ENCODE results near the gene FLOT2.
"Not testable (repeated sequence)": the region's sequence is repeated elsewhere in the genome, so short reads cannot be mapped to it uniquely, and the experiment has no call there.

Gene FLOT2

DNA sequence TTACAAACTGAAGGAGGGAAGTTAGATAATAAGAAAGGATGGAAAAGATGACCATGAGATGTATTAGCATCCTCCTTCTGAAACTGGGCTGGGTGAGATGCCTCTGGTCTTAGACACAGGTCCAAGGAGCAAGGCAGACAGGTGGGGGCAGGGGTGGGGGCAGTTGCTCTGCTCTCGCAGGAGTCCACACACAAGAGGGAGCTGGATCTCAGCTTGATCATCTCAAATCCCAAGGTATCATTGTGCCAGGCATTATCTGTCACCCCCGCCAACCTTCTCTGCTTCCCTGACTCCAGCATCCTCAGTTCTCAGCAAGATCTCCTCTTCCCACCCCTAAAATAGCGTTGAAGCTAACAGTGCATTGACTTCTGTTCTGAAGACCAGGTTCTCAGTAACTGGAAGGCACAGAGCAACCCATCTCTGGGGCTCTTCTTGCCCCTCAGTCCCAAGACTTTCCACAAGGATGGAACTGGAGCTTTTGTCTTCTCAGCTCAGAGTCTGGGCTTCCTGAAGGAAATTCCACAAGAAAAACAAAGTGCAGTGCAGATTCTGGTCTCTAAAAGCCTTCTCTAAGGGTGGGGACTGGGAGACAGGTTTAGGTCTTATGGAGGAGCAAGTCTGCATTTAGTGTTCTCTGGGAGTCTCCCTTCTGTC is 1.6 kb downstream of the FLOT2 start:
- no peak for DNase-seq (ENCODE audit: low spot score)

DNA sequence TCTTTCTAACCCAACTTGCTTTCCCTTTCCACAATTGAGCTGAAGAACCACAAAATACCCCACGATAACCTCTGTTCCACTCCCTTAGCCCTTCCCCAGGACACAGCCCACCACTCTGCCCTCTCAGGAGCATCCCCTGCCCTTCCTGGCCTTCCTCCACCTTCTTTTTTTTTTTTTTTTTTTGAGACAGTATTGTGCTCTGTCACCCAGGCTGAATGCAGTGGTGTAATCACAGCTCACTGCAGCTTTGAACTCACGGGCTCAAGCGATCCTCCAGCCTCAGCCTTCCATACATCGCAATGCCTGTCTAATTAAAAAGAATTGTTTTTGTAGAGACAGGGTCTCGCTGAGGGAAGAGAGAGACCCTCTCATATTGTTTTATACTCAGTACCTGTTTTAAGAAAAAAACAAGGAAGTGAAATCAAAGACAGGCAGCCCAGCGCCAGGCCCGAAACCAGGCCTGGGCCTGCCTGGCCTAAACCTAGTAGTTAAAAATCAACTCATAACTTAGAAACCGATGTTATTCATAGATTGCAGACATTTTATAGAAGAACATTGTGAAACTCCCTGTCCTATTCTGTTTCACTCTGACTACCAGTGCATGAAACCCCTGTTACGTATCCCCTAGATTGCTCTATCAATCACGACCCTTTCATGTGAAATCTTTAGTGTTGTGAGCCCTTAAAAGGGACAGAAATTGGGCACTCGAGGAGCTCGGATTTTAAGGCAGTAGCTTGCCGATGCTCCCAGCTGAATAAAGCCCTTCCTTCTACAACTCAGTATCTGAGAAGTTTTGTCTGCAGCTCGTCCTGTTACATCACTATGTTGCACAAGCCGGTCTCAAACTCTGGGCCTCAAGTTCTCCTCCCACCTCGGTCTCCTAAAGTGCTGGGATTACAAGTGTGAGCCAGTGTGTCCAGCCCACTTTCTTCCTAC is 4.0 kb downstream of the FLOT2 start:
- DNase-seq (ENCODE audit: low spot score), result not testable (repeated sequence)

DNA sequence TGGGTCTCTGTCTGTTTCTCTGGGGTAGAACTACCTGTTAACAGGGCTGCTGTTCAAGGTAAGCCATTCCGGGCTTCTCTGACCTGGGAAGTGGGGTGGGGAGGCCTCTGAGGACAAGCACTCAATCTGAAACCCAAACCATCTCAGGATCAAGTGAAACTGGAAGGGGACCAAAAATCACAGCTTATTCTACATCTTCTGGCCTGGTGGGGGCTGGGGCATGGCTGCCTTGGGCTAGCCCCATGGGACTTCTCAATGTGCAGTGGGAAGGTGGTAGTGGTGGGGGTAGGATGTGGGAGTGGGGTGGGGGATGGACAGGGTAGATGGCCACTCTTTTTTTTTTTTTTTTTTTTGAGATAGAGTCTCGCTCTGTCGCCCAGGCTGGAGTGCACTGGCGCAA is 5.5 kb downstream of the FLOT2 start:
- DNase-seq (ENCODE audit: low spot score), result no peak

DNA sequence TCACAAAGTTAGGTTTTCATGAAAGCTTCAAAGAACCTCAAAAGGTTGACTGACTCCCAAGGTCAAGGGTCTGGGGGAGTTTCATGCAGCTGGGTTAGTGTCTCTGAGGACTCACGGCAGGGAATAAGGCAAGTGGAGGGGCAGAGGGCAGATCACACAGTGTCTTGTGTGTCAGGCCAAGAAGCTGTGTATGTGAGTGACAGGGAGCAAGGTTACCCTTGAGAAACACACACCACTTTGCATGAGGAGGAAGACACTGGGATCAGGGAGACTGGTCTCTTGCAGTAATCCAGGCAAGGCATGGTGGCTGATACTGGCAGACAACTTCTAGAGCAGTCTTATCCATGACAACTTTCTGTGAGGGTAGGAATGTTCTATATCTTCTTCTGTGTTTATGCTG is 6.3 kb downstream of the FLOT2 start:
- no peak for DNase-seq (ENCODE audit: low spot score)

DNA sequence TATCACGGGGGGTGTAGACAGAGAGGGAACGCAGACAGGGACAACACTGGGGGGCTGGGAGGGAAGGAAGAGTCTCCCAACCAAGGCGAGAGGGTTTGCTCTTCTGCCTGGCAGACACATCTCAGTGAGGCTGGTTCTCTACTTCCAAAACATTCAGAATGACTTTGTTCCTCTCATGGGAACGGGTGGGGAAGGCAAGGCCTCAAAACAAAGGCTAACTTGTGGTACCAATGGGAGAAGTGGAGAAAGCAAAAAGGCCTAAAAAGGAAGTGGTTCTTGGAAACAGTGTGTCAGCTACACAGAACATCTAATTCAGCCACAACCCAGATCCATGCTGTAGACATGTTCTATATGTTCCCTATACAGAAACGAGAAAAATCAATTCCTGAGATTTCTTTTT is 7.5 kb downstream of the FLOT2 start:
- no peak for DNase-seq (ENCODE audit: low spot score)

DNA sequence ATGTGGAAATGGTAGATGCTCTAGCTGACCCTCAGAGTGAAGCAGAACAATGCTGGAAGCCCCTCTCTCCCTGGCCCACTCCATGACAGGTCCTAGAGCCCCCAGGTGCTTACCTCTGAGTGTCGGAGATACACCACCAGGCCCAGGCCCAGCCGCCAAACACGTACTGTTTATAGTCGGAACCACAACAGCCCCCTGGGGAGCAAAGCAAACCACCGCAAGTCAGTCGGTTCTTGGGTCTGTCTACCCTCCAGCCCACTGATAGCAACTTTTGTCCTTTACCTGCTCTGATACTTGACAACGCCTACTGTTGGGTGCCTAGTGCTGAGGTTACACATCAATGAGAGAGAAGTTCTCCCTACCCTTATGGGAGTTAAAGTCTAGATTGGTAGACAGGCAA is 8.7 kb downstream of the FLOT2 start:
- no peak for DNase-seq (ENCODE audit: low spot score)

DNA sequence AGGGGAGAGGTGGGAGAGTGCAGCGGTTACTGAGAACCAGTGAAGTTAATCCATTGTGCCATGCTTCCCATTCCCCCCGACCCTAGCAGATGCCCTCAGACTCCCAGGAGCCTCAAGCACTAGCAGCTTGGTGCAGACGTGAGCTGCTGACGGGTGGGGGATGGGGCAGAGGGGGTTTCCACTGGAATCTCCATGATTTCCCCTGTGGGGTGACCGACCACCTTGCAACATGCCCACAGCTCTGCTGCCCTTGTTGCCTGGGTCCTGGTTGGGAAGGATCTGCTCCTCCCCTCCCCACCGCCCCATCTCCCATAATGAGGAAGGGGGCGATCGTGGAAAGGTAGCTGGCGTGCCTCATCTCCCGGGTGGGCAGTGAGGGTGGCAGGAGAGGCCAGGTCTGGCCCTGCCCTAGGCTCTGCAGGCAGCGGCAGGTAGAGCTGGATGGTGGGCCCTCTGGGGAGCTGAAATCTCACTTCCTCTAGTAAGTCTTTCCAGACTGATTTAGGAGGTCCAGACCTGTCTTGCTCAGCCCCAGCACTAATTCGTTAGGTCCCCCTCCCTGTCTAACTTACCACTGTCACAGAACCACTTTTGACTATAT is 9.6 kb downstream of the FLOT2 start:
- no peak for DNase-seq (ENCODE audit: low spot score)

DNA sequence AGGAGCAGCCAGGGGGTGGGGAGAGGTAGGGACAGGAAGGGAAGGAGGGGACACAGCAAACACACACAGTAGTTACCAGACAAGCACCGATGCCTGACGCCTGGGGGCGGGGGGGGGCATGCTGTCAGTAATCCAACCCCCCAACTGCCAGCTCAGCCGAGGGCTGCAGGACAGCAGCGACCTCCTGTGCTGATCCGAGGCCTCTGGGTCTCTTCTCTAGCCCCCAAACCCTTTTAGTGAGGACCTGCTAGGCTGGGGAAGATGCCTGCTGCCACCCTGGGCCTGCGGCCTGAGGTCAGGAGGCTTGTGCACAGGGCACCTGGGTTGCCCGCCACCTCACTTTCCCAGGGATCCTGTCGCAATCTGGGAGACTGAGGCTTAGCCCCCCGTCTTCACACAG is 11.6 kb downstream of the FLOT2 start:
- DNase-seq (ENCODE audit: low spot score), result no peak

DNA sequence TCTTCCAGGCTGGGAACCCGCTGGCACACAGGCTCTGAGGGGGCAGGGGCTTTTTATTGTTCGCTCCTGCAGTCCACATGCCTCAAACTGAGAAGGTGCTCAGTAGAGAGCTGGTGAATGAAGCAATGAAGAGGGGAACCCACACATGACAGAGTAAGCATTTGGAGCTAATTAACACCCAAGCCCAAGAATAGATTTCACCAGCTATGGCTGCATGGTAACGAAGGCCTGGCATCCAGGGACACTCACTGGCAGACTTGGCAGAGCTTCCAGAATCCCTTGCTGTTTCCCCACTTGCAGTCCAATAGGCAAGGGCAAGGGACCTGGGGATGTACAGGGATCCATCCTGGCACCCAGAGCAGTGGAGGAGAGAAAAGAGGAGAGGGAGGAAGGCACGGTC is 12.2 kb downstream of the FLOT2 start:
- DNase-seq (ENCODE audit: low spot score), result no peak

DNA sequence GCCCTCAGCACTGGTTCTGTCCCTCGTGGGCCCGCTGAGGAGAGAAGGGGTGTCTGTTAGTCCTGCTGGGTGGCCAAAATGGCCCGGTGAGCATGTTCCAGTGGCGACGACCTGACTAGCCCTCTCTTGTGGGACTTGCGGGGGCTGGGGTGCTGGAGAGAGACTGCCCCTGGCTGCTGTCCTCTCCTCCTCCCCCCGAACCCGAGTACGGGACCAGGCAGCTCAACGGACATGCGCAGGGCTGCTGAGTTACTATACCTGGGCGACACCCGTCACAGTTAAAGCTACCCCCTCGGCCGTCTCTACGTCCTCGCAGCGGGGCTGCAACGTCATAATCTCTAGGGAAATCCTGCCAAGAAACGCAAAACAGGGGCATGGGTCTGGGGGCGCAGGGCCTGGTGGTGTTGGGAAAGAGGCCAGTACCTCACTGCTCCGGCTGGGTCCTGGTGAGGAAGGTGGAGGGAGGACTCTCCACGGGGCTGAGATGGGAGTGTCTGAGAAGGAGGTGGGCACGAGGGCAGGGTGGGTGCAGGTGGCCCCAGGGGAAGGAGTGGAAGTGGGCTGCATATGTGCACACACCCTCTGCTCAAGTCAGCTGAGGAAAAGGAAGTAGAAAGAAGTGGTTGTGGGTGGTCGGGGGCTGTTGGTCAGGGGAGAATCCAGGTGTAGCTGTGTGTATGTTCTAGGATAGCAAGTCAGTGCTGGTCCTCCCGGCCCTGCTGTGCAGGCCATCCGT is 13.4 kb downstream of the FLOT2 start:
- no peak for DNase-seq (ENCODE audit: low spot score)

DNA sequence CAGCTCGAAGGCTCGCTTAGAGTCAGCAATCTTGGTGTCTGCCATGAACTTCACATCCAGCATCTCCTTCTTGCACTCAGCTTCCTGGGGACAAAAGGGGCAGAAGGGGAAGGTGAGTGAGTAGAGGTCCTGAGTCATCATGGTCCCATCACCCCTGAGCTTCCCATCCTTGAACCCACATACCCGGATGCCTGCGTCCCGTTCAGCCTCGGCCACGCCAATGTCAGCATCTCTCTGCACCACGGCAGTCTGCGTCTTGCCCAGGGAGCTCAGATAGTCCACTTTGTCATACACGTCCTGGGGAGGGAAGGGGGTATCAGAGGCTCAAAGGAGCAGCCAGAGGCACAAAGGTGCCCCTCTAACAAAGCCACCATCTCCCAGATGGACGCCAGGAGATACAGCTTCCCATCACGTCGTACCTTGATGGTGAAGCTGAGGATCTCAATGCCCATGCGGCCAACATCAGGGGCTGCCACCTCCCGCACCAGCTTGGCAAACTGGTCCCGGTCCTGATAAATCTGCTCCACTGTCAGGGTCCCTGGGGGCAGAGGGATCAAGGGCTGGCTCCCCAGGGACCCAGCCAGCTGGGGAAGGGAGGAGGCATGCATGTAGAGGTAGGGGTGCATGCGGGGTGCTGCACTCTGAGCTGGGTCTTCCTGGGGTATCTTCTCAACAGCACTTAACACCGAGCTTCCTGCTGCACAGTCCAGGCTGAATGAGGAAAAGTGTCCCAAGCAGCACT is 15.2 kb downstream of the FLOT2 start:
- DNase-seq (ENCODE audit: low spot score), result no peak

DNA sequence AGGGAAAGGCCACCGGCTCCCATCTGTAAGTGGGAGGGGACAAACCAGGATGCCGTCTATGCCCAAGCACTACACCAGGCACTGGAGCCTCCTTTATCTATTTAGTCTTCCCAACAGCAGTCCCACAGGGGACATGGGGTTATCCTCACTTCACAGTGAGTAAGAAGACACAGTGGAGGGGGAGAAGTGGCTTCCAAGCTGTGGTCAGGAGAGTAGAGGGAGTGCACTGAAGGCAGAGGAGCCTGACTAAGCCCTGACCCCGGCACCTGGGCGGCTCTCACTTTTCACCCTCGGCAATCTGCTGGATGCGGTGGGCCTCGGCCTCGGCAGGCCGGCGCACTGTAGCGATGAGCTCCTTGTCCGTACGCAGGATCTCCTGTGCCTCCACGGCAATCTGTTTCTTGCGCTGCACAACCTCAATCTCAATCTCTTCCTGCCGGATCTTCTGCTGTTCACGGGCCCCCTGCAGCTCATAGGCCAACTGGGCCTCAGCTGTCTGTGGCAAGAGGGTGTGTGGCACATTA is 15.9 kb downstream of the FLOT2 start:
- DNase-seq (ENCODE audit: low spot score), result no peak

DNA sequence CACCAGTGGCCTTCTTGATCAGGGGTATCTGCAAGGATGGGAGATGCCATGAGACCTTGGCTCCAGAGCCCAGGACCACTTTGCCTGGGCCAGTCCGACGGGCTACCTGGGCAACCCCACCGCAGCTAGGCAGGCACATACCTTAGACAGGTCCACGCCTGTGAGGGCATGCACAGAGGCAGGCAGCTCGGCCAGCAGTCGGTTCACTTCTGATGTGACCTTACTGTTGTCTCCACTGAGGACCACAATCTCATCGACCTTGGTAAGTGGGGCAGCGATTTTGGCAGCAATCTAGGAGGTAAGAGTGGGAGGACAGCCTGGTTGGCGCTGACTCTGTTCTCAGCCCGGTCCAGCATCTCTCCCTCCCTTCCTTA is 17.0 kb downstream of the FLOT2 start:
- DNase-seq (ENCODE audit: low spot score), result no peak

DNA sequence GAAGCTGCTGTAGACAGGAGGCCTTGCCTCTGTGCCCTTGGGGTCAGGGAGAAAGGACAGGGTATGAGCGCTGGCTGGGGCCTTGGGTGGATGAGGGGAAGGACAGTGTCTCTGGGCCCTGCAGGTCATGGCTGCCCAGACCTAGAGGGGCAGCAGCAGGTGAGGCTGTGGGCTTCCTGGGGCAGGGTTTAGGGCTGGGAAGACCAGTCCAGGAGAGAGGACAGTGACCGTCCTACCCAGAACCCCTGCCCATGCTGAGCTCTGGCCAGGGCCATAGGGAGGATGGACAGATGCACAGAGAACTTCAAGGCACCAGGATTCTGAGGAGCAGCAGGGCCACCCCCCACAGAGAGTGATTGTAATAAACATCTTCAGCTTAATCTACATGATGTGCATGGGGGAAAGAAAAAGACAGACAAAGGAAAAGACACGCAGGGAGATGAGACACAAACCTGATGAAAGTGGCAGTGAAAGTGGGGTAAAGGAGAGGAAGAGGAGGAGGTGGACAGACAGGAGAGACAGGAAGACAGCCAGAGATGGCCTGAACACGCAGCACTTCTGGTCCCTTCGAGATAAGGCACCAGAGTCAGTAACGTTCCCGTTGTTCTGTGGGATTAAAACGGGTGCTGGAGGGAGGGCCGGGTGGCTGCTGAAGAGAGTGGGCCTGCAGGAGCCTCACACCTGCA is 17.5 kb downstream of the FLOT2 start:
- no peak for DNase-seq (ENCODE audit: low spot score)

DNA sequence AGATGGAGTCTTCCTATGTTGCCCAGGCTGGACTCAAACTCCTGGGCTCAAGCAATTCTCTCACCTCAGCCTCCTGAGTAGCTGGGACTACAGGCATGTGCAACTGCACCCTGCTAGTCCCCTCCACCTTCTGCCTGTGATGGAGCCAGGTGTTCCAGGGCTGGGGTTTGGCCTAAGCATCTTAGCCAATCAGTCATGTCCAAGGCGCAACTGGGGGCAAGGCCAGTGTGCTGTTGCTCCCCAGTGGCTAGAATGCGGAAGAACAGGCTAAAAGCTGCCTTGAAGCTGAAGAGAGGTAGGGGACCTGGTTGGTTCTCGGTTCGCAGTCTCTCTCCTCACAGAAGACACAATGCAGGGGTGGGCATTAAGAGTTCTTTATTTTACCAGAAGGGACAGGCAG is 18.6 kb downstream of the FLOT2 start:
- no peak for DNase-seq (ENCODE audit: low spot score)

DNA sequence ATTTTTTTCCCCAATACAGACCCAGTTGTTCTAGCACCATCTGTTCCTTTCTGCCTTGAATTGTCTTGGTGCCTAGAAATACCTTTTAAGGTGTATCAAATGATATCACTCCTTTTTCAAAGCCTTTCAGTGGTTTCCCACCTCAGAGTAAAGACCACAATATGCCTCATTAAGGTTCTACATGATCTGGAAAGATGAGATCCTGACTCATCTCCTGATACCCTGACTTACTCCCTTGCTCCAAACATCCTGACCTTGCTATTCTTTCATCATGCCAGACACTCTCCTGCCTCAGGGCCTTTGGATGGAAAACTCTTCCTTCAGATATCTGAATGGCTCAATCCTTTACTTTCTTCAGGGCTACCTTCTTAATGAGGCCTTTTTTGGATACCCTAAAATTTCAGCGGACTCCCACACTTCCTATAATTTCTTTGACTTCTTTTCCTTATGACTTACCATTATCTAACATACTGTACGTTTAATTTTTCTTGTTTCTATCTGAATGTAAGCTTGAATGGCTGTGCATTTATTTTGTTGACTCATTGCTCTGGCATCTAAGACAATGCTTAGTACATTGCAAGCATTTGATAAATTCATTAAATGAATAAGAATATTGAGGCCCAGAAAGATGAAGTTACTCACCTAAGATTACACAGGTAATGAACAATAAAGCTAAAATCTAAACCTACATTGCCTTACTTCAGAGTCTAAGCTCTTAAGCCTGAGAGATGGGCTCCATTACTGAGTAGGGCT is 19.2 kb downstream of the FLOT2 start:
- no peak for DNase-seq (ENCODE audit: low spot score)

DNA sequence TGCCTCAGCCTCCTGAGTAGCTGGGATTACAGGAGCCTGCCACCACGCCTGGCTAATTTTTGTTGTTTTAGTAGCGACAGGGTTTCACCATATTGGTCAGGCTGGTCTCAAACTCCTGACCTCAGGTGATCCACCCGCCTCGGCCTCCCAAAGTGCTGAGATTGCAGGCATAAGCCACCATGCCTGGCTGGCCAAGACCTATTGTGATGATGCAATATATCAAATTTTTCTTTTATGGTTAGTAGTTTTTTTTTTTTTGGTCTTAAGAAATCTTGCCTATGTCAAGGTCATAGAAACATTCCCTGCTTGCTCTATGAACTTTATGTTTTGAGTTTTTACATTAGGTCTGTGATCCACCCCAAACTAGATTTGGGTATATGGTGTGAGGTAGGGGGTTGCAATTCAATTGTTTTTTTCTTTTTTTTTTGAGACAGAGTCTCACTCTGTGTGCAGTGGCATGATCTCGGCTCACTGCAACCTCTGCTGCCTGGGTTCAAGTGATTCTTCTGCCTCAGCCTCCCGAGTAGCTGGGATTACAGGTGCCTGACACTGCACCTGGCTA is 20.3 kb downstream of the FLOT2 start:
- not testable (repeated sequence) for DNase-seq (ENCODE audit: low spot score)

DNA sequence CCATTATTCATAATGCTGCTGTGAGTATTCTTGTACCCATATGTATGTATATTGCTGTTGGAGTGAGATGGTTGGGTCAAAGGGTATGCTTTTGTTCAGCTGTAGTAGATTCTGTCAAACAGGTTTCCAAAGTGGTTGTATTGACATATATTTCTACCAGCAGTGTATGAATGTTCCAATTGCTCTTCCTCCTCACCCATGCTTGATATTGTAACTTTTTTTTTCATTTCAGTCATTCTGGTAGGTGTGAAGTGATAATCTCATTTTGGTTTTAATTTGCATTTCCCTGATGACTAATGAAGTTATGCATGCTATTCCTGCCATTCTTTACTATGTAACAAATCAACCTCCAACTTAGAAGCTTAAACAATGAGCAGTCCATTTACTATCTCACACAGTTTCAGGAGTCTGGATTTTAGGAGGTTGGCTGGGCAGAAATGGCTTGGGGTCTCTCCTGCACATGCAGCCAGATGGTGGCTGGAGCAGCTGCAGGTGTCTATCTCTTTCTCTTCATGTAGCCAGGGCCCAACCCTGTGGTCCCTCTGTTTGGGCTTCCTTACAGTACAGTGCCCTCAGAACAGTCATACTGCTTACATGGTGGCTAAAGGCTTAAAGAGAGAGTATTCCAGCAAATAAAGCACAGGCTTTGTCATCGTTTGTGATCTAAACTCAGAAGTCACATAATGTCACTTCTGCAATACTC is 21.5 kb downstream of the FLOT2 start:
- no peak for DNase-seq (ENCODE audit: low spot score)

DNA sequence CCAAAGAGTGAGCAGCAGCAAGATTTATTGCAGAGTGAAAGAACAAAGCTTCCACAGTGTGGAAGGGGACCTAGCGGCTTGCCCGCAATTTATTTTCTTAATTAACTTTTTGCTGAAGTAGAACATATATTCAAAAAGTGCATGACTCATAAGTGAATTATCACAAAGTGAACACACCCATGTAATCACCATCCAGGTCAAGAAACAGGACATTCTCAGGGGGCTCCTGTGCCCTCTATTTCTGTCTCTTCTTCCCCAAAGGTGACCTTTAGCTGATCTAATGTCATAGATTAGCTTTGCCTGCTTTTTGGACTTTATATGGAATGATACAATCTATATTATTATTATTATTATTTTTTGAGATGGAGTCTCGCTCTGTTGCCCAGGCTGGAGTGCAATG is 22.8 kb downstream of the FLOT2 start:
- no peak for DNase-seq (ENCODE audit: low spot score)

All from ecto neural progenitor cell (in vitro differentiated cells).